H1 (cell line): Measurements from ENCODE around the gene MACROD2. TPM values are rescaled to one million over a fixed set of nuclear protein-coding genes. Genes with fewer than 3 reads are reported as not detected.

Experiments
- ASH2L ChIP-seq: fragments of 200-600, 300-600 bp; sonication (generic); IDR thresholded peaks from one replicate; pipeline ENCODE4 v1.7.1; 2017; ENCODE audit warnings: low read length
- CHD2 ChIP-seq: IDR thresholded peaks from 2 replicates; pipeline ENCODE4 v1.6.1; 2012; ENCODE audit warnings: low read length, improper control_type of control experiment
- FOSL1 ChIP-seq: IDR thresholded peaks from 2 replicates; pipeline ENCODE4 v1.6.1; 2011; ENCODE audit warnings: mild to moderate bottlenecking, low read depth, low read length, moderate library complexity; ENCODE audit not compliant: insufficient read depth
- MAFK ChIP-seq: IDR thresholded peaks from 2 replicates; pipeline ENCODE4 v1.6.1; 2012; ENCODE audit warnings: low read depth, mild to moderate bottlenecking, improper control_type of control experiment, low read length
- NRF1 ChIP-seq: IDR thresholded peaks from 2 replicates; pipeline ENCODE4 v1.6.1; 2011; ENCODE audit warnings: mild to moderate bottlenecking, low read depth, low read length, improper control_type of control experiment
- RBBP5 ChIP-seq: IDR thresholded peaks from 2 replicates; pipeline ENCODE4 v1.7.1; 2012; ENCODE audit warnings: low read depth, mild to moderate bottlenecking, inconsistent platforms, low read length, moderate library complexity, borderline replicate concordance
- polyA plus RNA-seq, 7 experiments: library from polyadenylated mRNA; depleted of rRNA in 3 of 7; stranded (reverse) in 5 of 7; unstranded in 2 of 7; fragments of >200 nt in 5 of 7; fragments of 200-250 nt in 2 of 7; gene quantifications; 1 replicate in 5 of 7; 2 replicates in 1 of 7; 4 replicates in 1 of 7; pipeline versions ENCODE4 v1.2.1 to v1.2.3, GENCODE V29; 2011 to 2013; ENCODE audit warnings: missing spikeins in 2 of 7, mixed read lengths in 2 of 7
- total RNA-seq: library from RNA; stranded (reverse); fragmentation: NEBNext Ultra II Directional; extraction: Animal tissue kit (Norgen Biotek cat#: 25700); gene quantifications from 2 replicates; pipeline ENCODE4 v1.2.1, GENCODE V29; 2021

Gene MACROD2
- total and polyA plus RNA-seq, 2 of the 8 experiments (the other 6 are each of a cell fraction or from before 2014, with no cell fraction given): 0.70 to 3.9 TPM

- TF ChIP-seq NRF1 (no peak), ASH2L (no peak), MAFK (no peak), RBBP5 (no peak), FOSL1 (no peak), CHD2 (no peak)
These were observed 1227.4 kb downstream of the MACROD2 start (continued) for GRCh38 chr20:15222502-15223330.
